Adrenal gland (tissue), 5 donors: ENCODE data around the gene JOSD2.

ENCODE experiments used
- POLR2A ChIP-seq, 2 donors: fragments of 450-650 bp; IDR thresholded peaks; one replicate each; pipeline ENCODE4 v1.6.1; 2017; ENCODE audit warnings: antibody characterized with exemption in 2 of 2, mild to moderate bottlenecking in 2 of 2, moderate library complexity in 1 of 2
- TF ChIP-seq, protein P1 (sequence below), 6 experiments: fragments of 450-650 bp in 4 of 6; fragments of 200-600 bp in 2 of 6; sonication (generic) in 1 of 6; IDR thresholded peaks; 1 replicate in 5 of 6; 2 replicates in 1 of 6; pipeline versions ENCODE4 v1.5.1 to v1.8.0; 2016 to 2021; ENCODE audit warnings: antibody characterized with exemption in 6 of 6, mild to moderate bottlenecking in 2 of 6, moderate library complexity in 1 of 6
- donor health status: DM: no; HTN: no; CAD: no.

DNA sequence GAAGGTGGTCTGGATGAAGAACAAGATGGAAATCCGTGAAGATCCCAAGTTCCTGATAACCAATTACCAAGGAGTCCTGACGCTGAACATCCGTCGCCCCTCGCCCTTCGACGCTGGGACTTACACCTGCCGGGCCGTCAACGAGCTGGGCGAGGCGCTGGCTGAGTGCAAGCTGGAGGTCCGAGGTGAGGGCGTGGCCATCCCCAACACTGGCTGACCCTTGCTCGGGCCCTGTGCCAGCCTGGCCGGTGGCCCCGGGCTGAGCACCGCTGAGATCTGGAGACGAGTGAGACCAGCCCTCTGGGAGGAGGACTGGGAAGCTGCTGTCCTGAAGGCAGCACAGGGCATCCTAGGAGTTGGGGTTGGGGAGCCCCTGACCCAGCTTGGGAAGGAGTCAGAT, 46.6 kb downstream of the JOSD2 start:
- no peak for TF ChIP-seq POLR2A (IDR thresholded peaks at IDR 0.05)
- TF ChIP-seq, protein P1, sequence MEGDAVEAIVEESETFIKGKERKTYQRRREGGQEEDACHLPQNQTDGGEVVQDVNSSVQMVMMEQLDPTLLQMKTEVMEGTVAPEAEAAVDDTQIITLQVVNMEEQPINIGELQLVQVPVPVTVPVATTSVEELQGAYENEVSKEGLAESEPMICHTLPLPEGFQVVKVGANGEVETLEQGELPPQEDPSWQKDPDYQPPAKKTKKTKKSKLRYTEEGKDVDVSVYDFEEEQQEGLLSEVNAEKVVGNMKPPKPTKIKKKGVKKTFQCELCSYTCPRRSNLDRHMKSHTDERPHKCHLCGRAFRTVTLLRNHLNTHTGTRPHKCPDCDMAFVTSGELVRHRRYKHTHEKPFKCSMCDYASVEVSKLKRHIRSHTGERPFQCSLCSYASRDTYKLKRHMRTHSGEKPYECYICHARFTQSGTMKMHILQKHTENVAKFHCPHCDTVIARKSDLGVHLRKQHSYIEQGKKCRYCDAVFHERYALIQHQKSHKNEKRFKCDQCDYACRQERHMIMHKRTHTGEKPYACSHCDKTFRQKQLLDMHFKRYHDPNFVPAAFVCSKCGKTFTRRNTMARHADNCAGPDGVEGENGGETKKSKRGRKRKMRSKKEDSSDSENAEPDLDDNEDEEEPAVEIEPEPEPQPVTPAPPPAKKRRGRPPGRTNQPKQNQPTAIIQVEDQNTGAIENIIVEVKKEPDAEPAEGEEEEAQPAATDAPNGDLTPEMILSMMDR (IDR thresholded peaks at IDR 0.05) = no peak
